Non-pigmented ciliary epithelial cell (primary cell): ENCODE data around the gene DENND2A.
"Not testable (repeated sequence)": the region's sequence is repeated elsewhere in the genome, so short reads cannot be mapped to it uniquely, and the experiment has no call there.

Experiments used
- DNase-seq: peaks from one replicate; pipeline ENCODE4 v3.0.0-alpha.2; 2010; ENCODE audit warnings: low read depth

The DENND2A gene

DNA sequence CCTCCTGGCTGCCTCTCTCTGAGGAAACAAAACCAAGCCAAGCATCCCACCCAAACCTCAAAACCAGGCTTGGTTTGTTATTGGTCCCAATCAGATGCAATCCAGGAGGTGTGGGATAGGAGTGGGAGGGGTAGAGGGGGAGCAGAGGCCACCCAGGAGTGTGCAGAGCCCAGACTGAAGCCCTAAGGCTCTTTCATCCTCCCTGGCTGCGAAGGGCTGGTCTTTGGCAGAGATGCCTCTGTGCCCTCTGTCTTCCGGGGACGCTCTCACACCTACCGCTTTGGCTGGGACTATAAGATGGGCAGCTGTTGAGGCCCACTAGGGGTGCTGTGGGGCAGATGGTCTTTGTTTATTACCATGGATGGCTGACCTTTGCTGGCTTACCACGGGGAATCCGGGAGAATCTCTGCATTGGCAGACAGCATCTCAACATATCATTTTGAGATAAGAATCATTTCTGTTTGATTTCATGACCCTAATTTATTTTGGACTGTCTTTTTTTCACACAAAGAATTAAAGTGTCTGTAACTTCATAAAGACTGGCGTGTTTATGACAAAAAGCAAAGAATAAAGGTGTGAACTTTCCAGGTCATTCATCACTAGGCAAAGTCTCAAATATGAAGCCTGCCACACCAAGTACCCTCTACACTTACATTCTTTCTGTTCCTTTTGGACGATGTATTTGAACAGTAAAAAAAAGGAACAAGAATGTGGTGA is 6.5 kb upstream of the DENND2A start:
- DNase-seq, result no peak

GRCh38 chr7:140645166-140645900 is 4.7 kb upstream of the DENND2A start:
- DNase-seq, result no peak

DNA sequence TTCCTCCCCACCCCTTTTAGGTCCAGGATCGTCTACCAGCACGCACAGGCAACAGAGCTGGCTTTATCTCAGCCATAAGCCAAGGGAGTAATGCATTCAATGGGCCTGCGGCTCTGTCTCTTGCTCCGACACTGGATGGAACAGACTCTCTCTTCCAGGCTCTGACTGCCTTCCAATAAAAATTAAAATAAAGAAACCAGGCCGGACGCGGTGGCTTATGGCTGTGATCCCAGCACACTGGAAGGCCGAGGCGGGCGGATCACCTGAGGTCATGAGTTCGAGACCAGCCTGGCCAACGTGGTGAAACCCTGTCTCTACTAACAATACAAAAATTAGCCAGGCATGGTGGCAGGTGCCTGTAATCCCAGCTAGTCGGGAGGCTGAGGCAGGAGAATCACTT is 4.1 kb upstream of the DENND2A start:
- DNase-seq, result not testable (repeated sequence)

DNA sequence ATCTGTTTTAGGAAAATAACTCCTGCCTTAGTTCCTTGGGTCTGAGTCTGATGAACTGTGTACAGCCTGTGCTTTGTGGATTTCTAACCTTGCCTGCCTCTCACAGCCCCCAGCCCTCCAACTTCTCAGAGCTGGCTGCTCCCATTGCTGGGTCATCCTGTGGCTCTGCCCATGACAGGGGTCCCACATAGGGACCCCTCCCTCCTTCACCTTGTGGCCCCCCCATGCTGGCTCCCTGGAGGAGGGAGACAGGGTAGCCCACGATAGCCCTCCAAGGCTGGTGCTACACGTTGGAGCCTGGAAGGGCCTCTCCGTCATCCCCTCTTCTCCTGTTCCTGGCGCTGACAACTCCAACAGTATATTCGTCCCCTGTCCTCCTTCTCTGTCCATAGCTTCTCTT is 2.8 kb upstream of the DENND2A start:
- DNase-seq, result no peak

DNA sequence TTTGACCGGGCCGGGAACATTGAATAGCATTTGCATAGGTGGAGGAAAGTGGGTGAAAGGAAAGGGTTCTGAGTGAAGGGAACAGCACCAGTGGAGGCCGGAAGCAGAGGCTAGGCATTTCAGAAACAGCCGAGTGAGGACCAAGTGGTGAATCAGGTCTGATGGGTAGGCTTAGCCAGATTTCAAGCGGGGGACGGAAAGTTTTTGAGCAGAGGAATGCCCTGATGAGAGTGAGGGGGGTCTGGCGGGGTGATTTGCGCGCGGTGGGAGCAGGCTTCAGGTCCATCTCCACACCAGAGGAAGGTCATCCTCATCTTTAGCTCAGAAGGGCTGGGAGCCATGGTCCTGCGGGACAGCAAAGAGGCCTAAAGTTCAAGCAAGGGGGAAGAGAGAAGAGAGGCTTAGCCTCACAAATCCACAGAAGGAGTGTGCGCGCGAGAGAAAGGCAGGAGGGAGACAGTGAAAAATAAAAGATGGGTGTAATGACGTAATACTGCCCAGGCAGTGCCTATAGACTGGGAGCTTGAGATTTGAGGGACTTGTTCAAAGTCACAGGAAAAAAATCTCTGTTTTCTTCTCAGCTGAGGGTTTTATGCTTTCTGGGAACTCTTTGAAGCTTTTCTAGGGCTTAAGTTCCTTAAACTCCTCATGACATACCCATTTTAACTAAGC is 1.0 kb upstream of the DENND2A start:
- no peak for DNase-seq

GRCh38 chr7:140640060-140640637 is 464 bp downstream of the DENND2A start:
- DNase-seq, result no peak

DNA sequence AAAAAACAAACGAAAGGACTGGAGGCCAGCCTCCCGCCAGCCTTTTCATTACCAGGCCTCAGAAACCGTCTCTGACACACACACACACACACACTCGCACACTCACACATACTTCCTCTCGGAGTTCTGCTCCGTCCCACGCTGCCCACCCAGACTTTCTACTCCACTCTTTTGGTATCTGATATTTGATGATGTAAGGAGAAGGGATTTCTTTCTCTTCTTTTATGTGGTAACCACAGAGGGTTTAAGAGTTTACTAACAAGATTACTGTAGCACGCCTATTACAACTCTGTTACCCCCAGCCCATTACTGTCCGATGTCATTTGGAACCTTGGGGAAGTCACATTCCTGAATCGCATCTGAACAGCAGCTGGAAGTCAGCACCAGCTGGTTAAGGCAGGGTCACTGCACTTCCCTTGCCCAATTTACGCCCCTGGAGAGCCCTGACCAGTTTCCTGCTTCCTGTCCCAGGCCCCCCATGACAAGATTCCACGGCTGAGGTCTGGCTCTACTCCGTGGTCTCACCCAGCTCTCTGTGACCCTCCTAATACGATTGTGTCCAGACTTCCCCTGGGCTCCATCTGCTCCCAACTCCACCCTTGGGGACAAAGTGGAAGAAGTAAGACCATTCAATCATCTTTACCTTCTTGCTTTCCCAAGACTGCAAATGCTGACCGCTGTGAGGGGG is 1.1 kb downstream of the DENND2A start:
- no peak for DNase-seq

- no peak for DNase-seq
These were observed 2.3 kb downstream of the DENND2A start for GRCh38 chr7:140638173-140638791.

DNA sequence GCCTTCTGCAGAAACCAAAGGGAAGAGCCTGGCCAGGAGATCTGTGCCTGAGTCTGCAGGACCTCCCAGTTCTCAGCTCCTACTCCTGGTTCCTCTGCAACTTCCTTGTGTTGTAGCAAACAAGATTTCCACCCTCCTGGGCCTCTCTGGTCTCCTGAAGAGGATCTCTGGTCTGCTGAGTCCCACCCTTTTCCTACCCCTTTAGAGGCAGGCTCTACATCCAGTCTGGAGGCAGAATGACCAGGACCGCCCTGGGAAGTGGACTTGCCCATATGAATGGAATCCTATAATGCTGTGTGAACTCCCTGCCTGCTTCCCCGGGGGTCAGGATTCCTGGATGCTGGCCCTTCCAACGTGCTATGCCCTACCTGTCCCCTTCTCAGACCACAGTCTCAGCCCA is 3.2 kb downstream of the DENND2A start:
- no peak for DNase-seq

DNA sequence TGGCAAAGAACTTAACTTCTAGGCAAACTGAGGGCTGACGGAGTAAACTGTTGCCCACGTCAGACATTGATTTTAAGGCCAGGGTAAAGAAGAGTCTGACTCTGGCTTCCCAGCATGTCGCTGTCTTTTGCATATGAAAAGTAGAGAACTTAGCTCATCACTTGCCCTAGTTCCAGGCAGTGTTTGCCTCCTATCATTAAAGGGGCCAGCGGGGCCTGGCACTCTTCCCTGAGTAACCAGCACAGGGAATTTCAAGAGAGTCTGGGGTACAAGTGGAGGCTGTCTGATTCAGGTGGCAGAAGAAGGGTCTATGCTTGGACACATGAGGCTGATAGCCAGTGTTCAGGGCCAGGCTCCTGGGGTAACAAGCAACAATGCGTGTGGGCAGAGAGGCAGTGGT is 4.8 kb downstream of the DENND2A start:
- DNase-seq, result no peak

- DNase-seq, result no peak
These were observed 5.3 kb downstream of the DENND2A start for GRCh38 chr7:140635345-140635744.

DNA sequence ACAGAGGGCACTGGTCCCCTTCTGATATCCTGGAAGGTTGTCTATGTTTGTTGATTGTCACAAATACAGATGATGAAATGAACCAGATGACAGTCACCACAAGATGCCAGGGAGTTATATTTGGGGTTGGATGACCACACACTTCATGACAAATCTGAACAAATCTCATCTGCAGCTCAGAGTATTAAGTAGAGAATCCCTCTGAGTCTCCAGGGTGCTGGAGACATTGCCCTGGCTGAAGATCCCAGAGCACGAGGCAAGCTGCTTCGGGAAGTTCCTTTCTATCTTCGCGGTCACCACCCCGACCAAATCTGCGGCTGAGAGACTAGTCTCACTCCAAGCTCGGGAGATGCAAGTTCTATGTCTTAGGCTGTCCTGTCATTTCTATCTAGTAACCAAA is 9.0 kb downstream of the DENND2A start:
- DNase-seq, result no peak

GRCh38 chr7:140631021-140631420 is 9.6 kb downstream of the DENND2A start:
- no peak for DNase-seq

DNA sequence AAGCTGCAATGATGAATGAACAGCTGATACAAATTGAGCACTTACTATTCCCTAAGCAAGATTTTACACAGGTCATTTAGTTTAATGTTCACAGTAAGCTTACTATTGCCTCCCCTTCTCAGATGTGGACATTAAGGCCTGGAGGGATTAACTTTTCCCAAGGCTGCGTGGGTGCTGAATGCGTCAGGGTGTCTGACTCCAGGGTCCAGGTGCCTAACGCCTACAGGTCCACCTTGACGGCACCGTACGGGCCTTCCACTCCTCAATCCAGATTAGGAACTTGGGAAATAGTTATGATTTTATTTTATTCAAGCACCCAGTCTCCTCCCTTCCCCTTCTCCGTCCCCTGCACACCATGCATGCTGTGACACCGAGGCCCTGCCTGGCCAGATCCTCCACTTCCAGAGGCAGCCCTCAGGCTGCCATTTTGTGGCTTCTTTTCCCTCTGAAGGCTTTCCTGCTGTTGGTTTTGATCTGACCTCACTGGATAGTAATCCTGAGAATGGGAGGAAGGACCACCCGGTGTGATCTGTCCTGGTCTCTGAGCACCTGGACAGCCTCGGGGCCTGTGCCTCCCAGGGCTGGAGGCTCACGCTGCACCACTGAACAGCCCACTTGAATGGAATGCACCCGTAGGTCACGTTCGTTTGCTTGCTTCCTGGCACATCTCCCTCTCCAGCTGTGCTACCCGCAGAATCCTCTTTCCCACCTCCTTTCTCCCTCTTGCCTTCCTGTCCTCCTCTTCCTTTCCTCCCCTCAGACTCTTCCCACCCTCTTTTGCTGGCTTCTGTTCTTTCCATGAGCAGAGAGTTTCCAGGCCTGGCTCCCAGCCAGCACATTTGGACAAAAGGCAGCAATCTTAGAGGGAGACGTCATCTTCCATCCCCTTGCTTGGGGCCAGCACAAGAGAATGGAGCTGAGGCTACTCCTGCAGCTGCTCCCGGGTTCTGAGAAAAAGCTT is 14.4 kb downstream of the DENND2A start:
- no peak for DNase-seq

DNA sequence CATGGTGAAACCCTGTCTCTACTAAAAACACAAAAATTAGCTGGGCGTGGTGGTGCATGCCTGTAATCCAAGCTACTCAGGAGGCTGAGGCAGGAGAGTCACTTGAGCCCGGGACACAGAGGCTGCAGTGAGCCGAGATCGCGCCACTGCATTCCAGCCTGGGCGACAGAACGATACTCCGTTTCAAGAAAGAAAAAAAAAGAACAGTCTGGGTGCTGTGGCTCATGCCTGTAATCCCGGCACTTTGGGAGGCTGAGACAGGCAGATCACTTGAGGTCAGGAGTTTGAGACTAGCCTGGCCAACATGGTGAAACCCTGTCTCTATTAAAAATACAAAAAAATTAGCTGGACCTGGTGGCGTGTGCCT is 15.4 kb downstream of the DENND2A start:
- DNase-seq, result not testable (repeated sequence)

GRCh38 chr7:140624392-140625191 is 16.0 kb downstream of the DENND2A start:
- DNase-seq, result no peak

DNA sequence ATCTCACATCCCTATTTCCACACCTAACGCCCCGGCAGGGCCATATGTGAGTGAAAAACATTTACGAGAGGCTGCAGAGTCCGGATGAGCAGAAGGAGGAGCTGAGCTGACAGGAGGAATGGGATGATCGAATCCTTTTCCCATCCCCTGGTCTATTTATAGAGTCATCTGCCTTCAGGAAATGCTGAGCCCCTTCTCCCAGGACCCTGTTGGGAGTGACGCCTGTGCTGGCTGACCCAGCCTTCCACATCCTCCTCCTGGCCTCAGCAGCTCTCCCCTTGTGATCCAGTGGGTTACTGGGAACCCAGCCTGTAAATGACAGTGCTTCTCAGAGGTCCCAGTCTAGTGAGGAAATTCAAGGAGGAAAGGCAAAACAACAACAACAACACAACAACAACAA is 16.6 kb downstream of the DENND2A start:
- DNase-seq, result no peak

DNA sequence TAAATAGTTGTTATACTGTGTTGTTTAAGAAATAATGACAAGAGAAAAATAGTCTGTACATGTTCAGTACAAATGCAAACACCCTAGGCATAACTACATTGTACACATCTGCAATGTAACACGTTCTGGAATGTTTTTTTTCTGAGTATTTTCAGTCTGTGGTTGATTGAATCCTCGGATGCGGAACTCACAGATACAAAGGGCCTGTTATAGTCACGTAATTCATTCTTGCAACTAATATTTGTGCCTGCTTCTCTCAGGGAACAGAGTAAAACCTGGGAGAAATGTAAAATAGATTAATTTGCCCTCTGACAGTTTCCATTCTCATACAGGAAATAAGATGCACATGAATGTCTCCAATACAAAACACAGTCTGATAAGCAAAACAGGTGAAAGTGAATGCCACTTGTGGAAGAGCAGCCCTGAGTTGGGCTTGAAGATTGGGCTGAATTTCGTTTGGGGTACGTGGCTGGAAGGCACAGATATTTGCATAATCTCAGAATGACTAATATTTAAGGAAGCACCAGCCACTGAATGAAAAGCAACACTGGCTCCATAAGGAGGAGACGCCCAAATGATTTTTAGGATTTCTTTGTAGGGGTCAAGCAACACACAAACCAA is 19.1 kb downstream of the DENND2A start:
- DNase-seq, result no peak

- DNase-seq, result not testable (repeated sequence)
These were observed 20.6 kb downstream of the DENND2A start for GRCh38 chr7:140619915-140620510.
